Mesenchymal stem cell (in vitro differentiated cells and primary cell): ENCODE measurements around the gene FAM174C.
A peak's percentile ranks its signal among the peaks of the same experiment; 100 is the strongest.

Experiments
- DNase-seq: peaks from one replicate; pipeline ENCODE4 v3.0.0-alpha.2; 2013
- H2AFZ ChIP-seq: one replicate; pipeline ENCODE4 v1.6.1; 2013; ENCODE audit warnings: low read depth, mild to moderate bottlenecking, control low read depth, inconsistent platforms, low read length, moderate library complexity
- H2AK5ac ChIP-seq: 2 replicates; pipeline ENCODE4 v1.6.1; 2013; ENCODE audit warnings: low read length, moderate library complexity, mild to moderate bottlenecking, inconsistent platforms; ENCODE audit not compliant: severe bottlenecking
- H2BK120ac ChIP-seq: one replicate; pipeline ENCODE4 v1.6.1; 2013; ENCODE audit warnings: low read depth, mild to moderate bottlenecking, inconsistent platforms, low read length, moderate library complexity
- H2BK12ac ChIP-seq, 2 experiments: one replicate each; pipeline ENCODE4 v1.6.1; 2013; ENCODE audit warnings: inconsistent platforms in 2 of 2, low read length in 2 of 2, mild to moderate bottlenecking in 2 of 2, moderate library complexity in 2 of 2, control low read depth in 1 of 2
- H2BK15ac ChIP-seq: one replicate; pipeline ENCODE4 v1.6.1; 2013; ENCODE audit warnings: mild to moderate bottlenecking, low read depth, inconsistent platforms; ENCODE audit not compliant: poor library complexity, severe bottlenecking
- H2BK5ac ChIP-seq: 2 replicates; pipeline ENCODE4 v1.6.1; 2013; ENCODE audit warnings: low read depth, mild to moderate bottlenecking, low read length, control low read depth, inconsistent platforms; ENCODE audit not compliant: poor library complexity, severe bottlenecking
- H3K14ac ChIP-seq, 2 experiments: one replicate each; pipeline ENCODE4 v1.6.1; 2013; ENCODE audit warnings: inconsistent platforms in 2 of 2, low read length in 2 of 2, control low read depth in 1 of 2, mild to moderate bottlenecking in 1 of 2, moderate library complexity in 1 of 2
- H3K18ac ChIP-seq, 2 experiments: one replicate each; pipeline ENCODE4 v1.6.1; 2013; ENCODE audit warnings: inconsistent platforms in 2 of 2, low read length in 2 of 2, control low read depth in 1 of 2, low read depth in 1 of 2, mild to moderate bottlenecking in 1 of 2
- H3K23ac ChIP-seq, 2 experiments: one replicate each; pipeline ENCODE4 v1.6.1; 2013; ENCODE audit warnings: inconsistent platforms in 2 of 2, low read length in 2 of 2, mild to moderate bottlenecking in 2 of 2, moderate library complexity in 2 of 2, control low read depth in 1 of 2
- H3K27ac ChIP-seq: 2 replicates; pipeline ENCODE4 v1.5.1; 2013; ENCODE audit warnings: mild to moderate bottlenecking, moderate library complexity, low read length, control low read depth, inconsistent platforms; ENCODE audit not compliant: poor library complexity, severe bottlenecking
- H3K27me3 ChIP-seq, 2 experiments: 2 replicates each; pipeline versions ENCODE4 v1.6.1 to v1.7.0; 2013; ENCODE audit warnings: low read length in 2 of 2, mild to moderate bottlenecking in 2 of 2, moderate library complexity in 2 of 2, control low read depth in 1 of 2, inconsistent platforms in 1 of 2; ENCODE audit not compliant: control insufficient read depth in 1 of 2, insufficient read depth in 1 of 2
- H3K36me3 ChIP-seq, 2 experiments: 2 replicates each; pipeline versions ENCODE4 v1.6.1 to v1.7.0; 2013; ENCODE audit warnings: low read length in 2 of 2, control low read depth in 1 of 2, inconsistent platforms in 1 of 2, low read depth in 1 of 2, mild to moderate bottlenecking in 1 of 2; ENCODE audit not compliant: insufficient read depth in 2 of 2, control insufficient read depth in 1 of 2
- H3K4ac ChIP-seq, 2 experiments: one replicate each; pipeline ENCODE4 v1.6.1; 2013; ENCODE audit warnings: inconsistent platforms in 2 of 2, low read length in 2 of 2, mild to moderate bottlenecking in 2 of 2, moderate library complexity in 2 of 2, control low read depth in 1 of 2, low read depth in 1 of 2
- H3K4me1 ChIP-seq: 2 replicates; pipeline ENCODE4 v1.6.1; 2013; ENCODE audit warnings: low read depth, low read length, control low read depth; ENCODE audit not compliant: control insufficient read depth, insufficient read depth
- H3K4me2 ChIP-seq: 2 replicates; pipeline ENCODE4 v1.6.1; 2013; ENCODE audit warnings: low read length, mild to moderate bottlenecking, inconsistent platforms; ENCODE audit not compliant: poor library complexity, severe bottlenecking
- H3K4me3 ChIP-seq, 2 experiments: 2 replicates each; pipeline versions ENCODE4 v1.5.1 to v1.7.0; 2013; ENCODE audit warnings: low read length in 2 of 2, mild to moderate bottlenecking in 2 of 2, control low read depth in 1 of 2, low read depth in 1 of 2; ENCODE audit not compliant: insufficient read depth in 1 of 2
- H3K79me1 ChIP-seq: replicated peaks from 2 replicates; pipeline ENCODE4 v1.6.1; 2013; ENCODE audit warnings: mild to moderate bottlenecking, control low read depth, low read length, inconsistent platforms; ENCODE audit not compliant: poor library complexity, severe bottlenecking
- H3K9ac ChIP-seq: 2 replicates; pipeline ENCODE4 v1.7.0; 2013; ENCODE audit warnings: mild to moderate bottlenecking, low read length, moderate library complexity
- H3K9me3 ChIP-seq: 2 replicates; pipeline ENCODE4 v1.7.0; 2013; ENCODE audit warnings: mild to moderate bottlenecking, low read length; ENCODE audit not compliant: control insufficient read depth
- H4K8ac ChIP-seq: one replicate; pipeline ENCODE4 v1.6.1; 2013; ENCODE audit warnings: inconsistent platforms, mild to moderate bottlenecking, low read length, moderate library complexity
- H4K91ac ChIP-seq: one replicate; pipeline ENCODE4 v1.6.1; 2013; ENCODE audit warnings: mild to moderate bottlenecking, low read length, inconsistent platforms
- WGBS: methylation state at CpG from one replicate; pipeline ENCODE4 v1.1.7; 2013; ENCODE audit warnings: mixed read lengths; 5-methylcytosine and 5-hydroxymethylcytosine counted together

FAM174C gene

GRCh38 chr19:1273263-1274041, 1.9 kb upstream of the FAM174C start:
- Histone ChIP-seq H3K27me3 (no peaks in the 10 kb centered on the region), H2AK5ac (no peak overlapping the region), H2BK12ac (no peak overlapping the region), H2BK15ac (no peak overlapping the region), H3K4me3 (peak overlapping the region in 1 of 2 experiments; percentile 24), H3K36me3 (peaks cover 52 to 63% of the 10 kb centered on the region in 2 experiments), H3K4me2 (no peak overlapping the region), H4K8ac (peak overlapping the region; percentile 60), H3K9ac (peak overlapping the region; percentile 94), H3K9me3 (no peaks in the 10 kb centered on the region), H3K27ac (peak overlapping the region; percentile 8), H3K79me1 (peaks cover 15% of the 10 kb centered on the region), H3K4ac (no peak overlapping the region), H2AFZ (no peak overlapping the region), H3K4me1 (peaks cover 50% of the 10 kb centered on the region), H3K14ac (no peak overlapping the region), H3K18ac (no peak overlapping the region), H2BK120ac (no peak overlapping the region), H2BK5ac (no peak overlapping the region), H3K23ac (no peak overlapping the region), H4K91ac (peak overlapping the region; percentile 65)
- DNase-seq = no peak
- 94% methylated on average over 25 of the region's 25 CpGs for WGBS

- H3K27me3 ChIP-seq = no peaks in the 10 kb centered on the region
- peaks cover 46% of the 10 kb centered on the region for H3K4me1 ChIP-seq
- H3K18ac ChIP-seq = no peak overlapping the region
- H3K36me3 ChIP-seq = peaks cover 58 to 70% of the 10 kb centered on the region in 2 experiments
- no peak overlapping the region for H3K4me2 ChIP-seq
- H3K23ac ChIP-seq = no peak overlapping the region
- peak overlapping the region in 1 of 2 experiments; percentile 88 for H3K4me3 ChIP-seq
- H3K9me3 ChIP-seq = no peaks in the 10 kb centered on the region
- peak overlapping the region; percentile 39 for H4K8ac ChIP-seq
- H3K14ac ChIP-seq = no peak overlapping the region
- no peak overlapping the region for H2BK120ac ChIP-seq
- no peak overlapping the region for H2BK12ac ChIP-seq
- no peak overlapping the region for H2AK5ac ChIP-seq
- peak overlapping the region; percentile 94 for H3K9ac ChIP-seq
- 94% methylated on average over 43 of the region's 46 CpGs for WGBS
- peak overlapping the region in 1 of 2 experiments; percentile 57 for H3K4ac ChIP-seq
- peak overlapping the region; percentile 37 for H2BK15ac ChIP-seq
- H2AFZ ChIP-seq = no peak overlapping the region
- no peak overlapping the region for H2BK5ac ChIP-seq
- peaks cover 19% of the 10 kb centered on the region for H3K79me1 ChIP-seq
- no peak for DNase-seq
- H3K27ac ChIP-seq = peak overlapping the region; percentile 15
- H4K91ac ChIP-seq = no peak overlapping the region
These were observed 1.1 kb upstream of the FAM174C start for GRCh38 chr19:1274081-1274851.

- Histone ChIP-seq H3K4ac (peak overlapping the region; percentile 24 to 57), H3K36me3 (peaks cover 62 to 76% of the 10 kb centered on the region in 2 experiments), H3K14ac (no peak overlapping the region), H3K4me1 (peaks cover 46% of the 10 kb centered on the region), H2BK15ac (peak overlapping the region; percentile 37), H3K27me3 (no peaks in the 10 kb centered on the region), H3K18ac (peak overlapping the region; percentile 48 to 56), H4K8ac (peak overlapping the region; percentile 93), H2AFZ (no peak overlapping the region), H4K91ac (peak overlapping the region; percentile 25), H2BK5ac (peak overlapping the region; percentile 45), H3K27ac (peak overlapping the region; percentile 37), H3K9me3 (no peaks in the 10 kb centered on the region), H3K23ac (no peak overlapping the region), H3K9ac (peak overlapping the region; percentile 94), H2BK120ac (peak overlapping the region; percentile 46), H3K79me1 (peaks cover 22% of the 10 kb centered on the region), H2AK5ac (no peak overlapping the region), H2BK12ac (no peak overlapping the region), H3K4me3 (peak overlapping the region; percentile 45 to 88), H3K4me2 (peak overlapping the region; percentile 61)
- WGBS = 56% methylated on average over 42 of the region's 44 CpGs
- no peak for DNase-seq
These were observed 474 bp upstream of the FAM174C start for GRCh38 chr19:1274852-1275259.
